IMR-90 (cell line): ENCODE results near the gene TRIP6. TPM values are rescaled to one million over a fixed set of nuclear protein-coding genes. Genes with fewer than 3 reads are reported as not detected.

Source experiments
- ATAC-seq: fragments of 200-7000 bp; cut with Tn5 transposase; 2 replicates; pipeline ENCODE4 v1.9.1; 2020; ENCODE audit warnings: low read depth, mild to moderate bottlenecking, moderate library complexity
- BruUV-seq: library from RNA; stranded (reverse); fragments of 400-500 nt; replicated peaks from 2 replicates; lab custom pipeline; 2021; lab: Mats Ljungman, UMichigan
- CTCF ChIA-PET: fragments of 300-600 bp; formaldehyde crosslinking; extraction: SDS; loops from one replicate; lab custom pipeline; 2021; ENCODE audit warnings: antibody characterized with exemption; lab: Yijun Ruan, JAX
- POLR2A ChIA-PET: fragments of 300-600 bp; sonication (Branson Sonifier 250); formaldehyde crosslinking; loops from one replicate; lab custom pipeline; 2022; ENCODE audit warnings: antibody characterized with exemption; ENCODE audit not compliant: unreplicated experiment; lab: Charles Lee
- DNase-seq: peaks from one replicate; pipeline ENCODE4 v3.0.0; 2013
- H2AFZ ChIP-seq: replicated peaks from 2 replicates; pipeline ENCODE3; 2013; ENCODE audit warnings: low read length, mild to moderate bottlenecking; ENCODE audit not compliant: poor library complexity
- H2AK5ac ChIP-seq: 2 replicates; pipeline ENCODE4 v1.6.1; 2013; ENCODE audit warnings: low read depth, low read length, inconsistent platforms
- H2AK9ac ChIP-seq: replicated peaks from 2 replicates; pipeline ENCODE3; 2013; ENCODE audit warnings: mild to moderate bottlenecking, low read depth, low read length, moderate library complexity; ENCODE audit not compliant: poor library complexity
- H2BK120ac ChIP-seq: 2 replicates; pipeline ENCODE4 v1.6.1; 2013; ENCODE audit warnings: low read depth, low read length, inconsistent platforms
- H2BK15ac ChIP-seq: 3 replicates; pipeline ENCODE4 v1.6.1; 2013; ENCODE audit warnings: low read depth, low read length, inconsistent platforms
- H2BK20ac ChIP-seq: 2 replicates; pipeline ENCODE4 v1.6.1; 2013; ENCODE audit warnings: low read depth, mild to moderate bottlenecking, inconsistent platforms, low read length, moderate library complexity
- H2BK5ac ChIP-seq: 2 replicates; pipeline ENCODE4 v1.6.1; 2013; ENCODE audit warnings: mild to moderate bottlenecking, low read depth, low read length, inconsistent platforms; ENCODE audit not compliant: poor library complexity, severe bottlenecking
- H3K14ac ChIP-seq: replicated peaks from 2 replicates; pipeline ENCODE4 v1.6.1; 2013; ENCODE audit warnings: low read depth, low read length, inconsistent platforms
- H3K18ac ChIP-seq: 2 replicates; pipeline ENCODE4 v1.6.1; 2013; ENCODE audit warnings: low read depth, low read length, control low read depth
- H3K23ac ChIP-seq: 2 replicates; pipeline ENCODE4 v1.6.1; 2013; ENCODE audit warnings: low read depth, low read length, inconsistent platforms
- H3K27ac ChIP-seq: 2 replicates; pipeline ENCODE4 v1.5.1; 2013; ENCODE audit warnings: mild to moderate bottlenecking, control low read depth, low read length; ENCODE audit not compliant: insufficient read depth
- H3K27me3 ChIP-seq: 2 replicates; pipeline ENCODE4 v1.6.1; 2013; ENCODE audit warnings: low read length; ENCODE audit not compliant: control insufficient read depth, insufficient read depth
- H3K36me3 ChIP-seq: 2 replicates; pipeline ENCODE4 v1.6.1; 2013; ENCODE audit warnings: low read length, mixed read lengths; ENCODE audit not compliant: control insufficient read depth, insufficient read depth
- H3K4ac ChIP-seq: 2 replicates; pipeline ENCODE4 v1.6.1; 2013; ENCODE audit warnings: low read depth, low read length, inconsistent platforms
- H3K4me1 ChIP-seq: 2 replicates; pipeline ENCODE4 v1.6.1; 2013; ENCODE audit warnings: low read length, mixed read lengths; ENCODE audit not compliant: control insufficient read depth, insufficient read depth
- H3K4me2 ChIP-seq: 2 replicates; pipeline ENCODE4 v1.6.1; 2013; ENCODE audit warnings: low read depth, mild to moderate bottlenecking, control low read depth, low read length, moderate library complexity
- H3K4me3 ChIP-seq: 2 replicates; pipeline ENCODE4 v1.5.1; 2013; ENCODE audit warnings: low read depth, mild to moderate bottlenecking, control low read depth, low read length, moderate library complexity; ENCODE audit not compliant: insufficient read depth
- H3K56ac ChIP-seq: 2 replicates; pipeline ENCODE4 v1.6.1; 2013; ENCODE audit warnings: low read length, inconsistent platforms; ENCODE audit not compliant: insufficient read depth; ENCODE audit errors: extremely low read depth
- H3K79me1 ChIP-seq, 2 experiments: 2 replicates each; pipeline ENCODE4 v1.6.1; 2013; ENCODE audit warnings: low read length in 2 of 2, inconsistent platforms in 1 of 2, low read depth in 1 of 2
- H3K9ac ChIP-seq: 2 replicates; pipeline ENCODE4 v1.6.1; 2013; ENCODE audit warnings: low read depth, low read length, control low read depth
- H3K9me1 ChIP-seq: 2 replicates; pipeline ENCODE4 v1.6.1; 2013; ENCODE audit warnings: low read length, inconsistent platforms; ENCODE audit not compliant: insufficient read depth
- H3K9me3 ChIP-seq: 2 replicates; pipeline ENCODE4 v1.6.1; 2013; ENCODE audit warnings: low read length; ENCODE audit not compliant: control insufficient read depth, insufficient read depth
- H4K20me1 ChIP-seq: 2 replicates; pipeline ENCODE4 v1.6.1; 2013; ENCODE audit warnings: low read length, inconsistent platforms; ENCODE audit not compliant: insufficient read depth
- H4K5ac ChIP-seq: 2 replicates; pipeline ENCODE4 v1.6.1; 2013; ENCODE audit warnings: mild to moderate bottlenecking, low read depth, low read length, control low read depth
- H4K8ac ChIP-seq, 2 experiments: 2 replicates each; pipeline ENCODE4 v1.6.1; 2013; ENCODE audit warnings: low read depth in 2 of 2, low read length in 2 of 2, control low read depth in 1 of 2, inconsistent platforms in 1 of 2
- H4K91ac ChIP-seq: 2 replicates; pipeline ENCODE4 v1.6.1; 2013; ENCODE audit warnings: low read depth, low read length, inconsistent platforms; ENCODE audit not compliant: insufficient read depth
- BHLHE40 ChIP-seq: fragments of 150-350 bp; IDR thresholded peaks from 2 replicates; pipeline ENCODE4 v1.6.1; 2016; ENCODE audit warnings: mild to moderate bottlenecking, low read depth, low read length
- CEBPB ChIP-seq: IDR thresholded peaks from 2 replicates; pipeline ENCODE4 v1.6.1; 2012; ENCODE audit warnings: low read depth, low read length, improper control_type of control experiment
- CHD1 ChIP-seq: IDR thresholded peaks from 2 replicates; pipeline ENCODE4 v1.6.1; 2012; ENCODE audit warnings: low read depth, low read length, improper control_type of control experiment
- CTCF ChIP-seq: conservative IDR thresholded peaks from 2 replicates; pipeline ENCODE4 v1.5.1; 2012; ENCODE audit warnings: mild to moderate bottlenecking, low read depth, low read length, improper control_type of control experiment
- ELK1 ChIP-seq: fragments of 150-350 bp; IDR thresholded peaks from 2 replicates; pipeline ENCODE4 v1.6.1; 2016; ENCODE audit warnings: low read depth, mild to moderate bottlenecking, low read length, moderate library complexity, borderline replicate concordance
- MAFK ChIP-seq: IDR thresholded peaks from 2 replicates; pipeline ENCODE4 v1.6.1; 2012; ENCODE audit warnings: low read depth, low read length, improper control_type of control experiment
- MAZ ChIP-seq: IDR thresholded peaks from 2 replicates; pipeline ENCODE4 v1.6.1; 2012; ENCODE audit warnings: low read depth, mild to moderate bottlenecking, low read length, improper control_type of control experiment, moderate library complexity, borderline replicate concordance
- MXI1 ChIP-seq: IDR thresholded peaks from 2 replicates; pipeline ENCODE4 v1.6.1; 2012; ENCODE audit warnings: low read depth, mild to moderate bottlenecking, low read length, moderate library complexity, borderline replicate concordance
- NFE2L2 ChIP-seq: fragments of 150-350 bp; IDR thresholded peaks from 2 replicates; pipeline ENCODE4 v1.6.1; 2016; ENCODE audit warnings: low read depth, mild to moderate bottlenecking, low read length
- POLR2A ChIP-seq: IDR thresholded peaks from 2 replicates; pipeline ENCODE4 v1.6.1; 2012; ENCODE audit warnings: mild to moderate bottlenecking, low read depth, low read length
- RAD21 ChIP-seq: IDR thresholded peaks from 2 replicates; pipeline ENCODE4 v1.6.1; 2012; ENCODE audit warnings: low read length, improper control_type of control experiment
- RCOR1 ChIP-seq: IDR thresholded peaks from 2 replicates; pipeline ENCODE4 v1.6.1; 2012; ENCODE audit warnings: mild to moderate bottlenecking, low read length, improper control_type of control experiment; ENCODE audit not compliant: insufficient replicate concordance
- RFX5 ChIP-seq: IDR thresholded peaks from 2 replicates; pipeline ENCODE4 v1.8.0; 2012; ENCODE audit warnings: low read depth, mild to moderate bottlenecking, low read length, moderate library complexity
- SMC3 ChIP-seq: fragments of 150-350 bp; IDR thresholded peaks from 2 replicates; pipeline ENCODE4 v1.6.1; 2016; ENCODE audit warnings: low read depth, mild to moderate bottlenecking, antibody characterized with exemption, low read length, moderate library complexity
- USF2 ChIP-seq: fragments of 150-350 bp; IDR thresholded peaks from 2 replicates; pipeline ENCODE4 v1.6.1; 2017; ENCODE audit warnings: mild to moderate bottlenecking, antibody characterized with exemption, low read length, low read depth
- WGBS, 2 experiments: methylation state at CpG; one replicate each; pipeline versions ENCODE4 v1.1.5 to v1.1.7; 2013; ENCODE audit warnings: missing lambda C conversion rate in 2 of 2; ENCODE audit not compliant: insufficient read length in 1 of 2; ENCODE audit errors: extremely low coverage in 2 of 2; 5-methylcytosine and 5-hydroxymethylcytosine counted together
- dilution Hi-C: fragments of 300-500 bp; cut with HindIII; formaldehyde crosslinking; loops from one replicate; pipeline ENCODE4 v1.14.3; 2018; ENCODE audit warnings: low sequenced_read_pairs; ENCODE audit not compliant: unreplicated experiment
- in situ Hi-C: fragments of 300-500 bp; cut with MboI; formaldehyde crosslinking; loops from 3 replicates; pipeline ENCODE4 v1.14.3; 2019; ENCODE audit warnings: low sequenced_read_pairs, inconsistent platforms, mixed read lengths
- intact Hi-C: fragments of 100-400 bp; cut with micrococcal nuclease; formaldehyde crosslinking; loops from 2 replicates; pipeline ENCODE4 v1.10.0; 2022
- polyA plus RNA-seq, 3 experiments: library from polyadenylated mRNA; depleted of rRNA; stranded (reverse); fragments of >200 nt; gene quantifications; 2 replicates each; pipeline ENCODE4 v1.2.3, GENCODE V29; 2012; ENCODE audit warnings: low replicate concordance in 1 of 3
- total RNA-seq: library from RNA; depleted of rRNA; stranded (reverse); fragments of >200 nt; gene quantifications from 2 replicates; pipeline ENCODE4 v1.2.3, GENCODE V29; 2012

The TRIP6 gene
- total and polyA plus RNA-seq, 2 of the 4 experiments (the other 2 are of a cell fraction) = 36.4 to 72.3 TPM

- H3K4me1 ChIP-seq = peaks cover 9% of the 10 kb centered on the region
- peaks cover 7 to 50% of the 10 kb centered on the region in 2 experiments; a peak in 3 of 4 replicates for H3K79me1 ChIP-seq
- WGBS, 2 experiments = 28% methylated on average over 2 of the region's 18 CpGs; no CpG with 5 or more reads in 1 of the 2 experiments
- DNase-seq = no peak
- H3K23ac ChIP-seq = peak overlapping the region; percentile 71; the same call in 1 of the 2 replicates
- H3K56ac ChIP-seq = no peak overlapping the region
- H4K20me1 ChIP-seq = peaks cover 30% of the 10 kb centered on the region
- no peak overlapping the region for H2BK20ac ChIP-seq
- H3K36me3 ChIP-seq = peaks cover 34% of the 10 kb centered on the region
- H3K14ac ChIP-seq = no peak overlapping the region
- no peak overlapping the region for H3K18ac ChIP-seq
- intact Hi-C loops = no loop called here
- H3K27me3 ChIP-seq = no peaks in the 10 kb centered on the region
- dilution Hi-C loops = no loop called here
- H3K9me1 ChIP-seq = no peaks in the 10 kb centered on the region
- peak overlapping the region; percentile 97 for H3K4me2 ChIP-seq
- H3K4ac ChIP-seq = no peak overlapping the region
- H2AFZ ChIP-seq = no peak overlapping the region
- ChIA-PET POLR2A (no interaction called here), CTCF (interaction anchor here (1.6 kb wide), 1 partner anchor 119 kb away, joined by 5 read pairs; the partner anchor contains the start of gene POP7)
- H3K9ac ChIP-seq = peak overlapping the region; percentile 72
- no peak overlapping the region for H3K27ac ChIP-seq
- no peak overlapping the region for H2BK120ac ChIP-seq
- no peak overlapping the region for H2BK15ac ChIP-seq
- in situ Hi-C loops = loop anchor here (10.0 kb wide), 1 partner anchor 120 kb away; the partner anchor contains the start of gene POP7
- no peaks in the 10 kb centered on the region for H3K9me3 ChIP-seq
- peak overlapping the region; percentile 7 for H2AK9ac ChIP-seq
- H3K4me3 ChIP-seq = peak overlapping the region; percentile 83
- H4K8ac ChIP-seq = no peak overlapping the region
- no peak for ATAC-seq
- H2BK5ac ChIP-seq = no peak overlapping the region
- H4K91ac ChIP-seq = no peak overlapping the region
- H4K5ac ChIP-seq = no peak overlapping the region
- BruUV-seq = no TSS peak
- no peak overlapping the region for H2AK5ac ChIP-seq
- TF ChIP-seq RFX5 (no peak), CTCF (no peak), MAZ (no peak), RCOR1 (no peak), NFE2L2 (no peak), CEBPB (no peak), BHLHE40 (no peak), CHD1 (no peak), MAFK (no peak), RAD21 (no peak), SMC3 (no peak), ELK1 (no peak), POLR2A (no peak), MXI1 (no peak), USF2 (no peak)
Measured at GRCh38 chr7:100824499-100825214, 42.5 kb upstream of the TRIP6 start.
